HEK293T (cell line): Measurements from ENCODE around the gene ERC1.

Experiments used
- CTCF ChIA-PET: fragments of 350-600 bp; formaldehyde crosslinking; extraction: SDS; loops from one replicate; lab custom pipeline; 2021; ENCODE audit warnings: antibody characterized with exemption, inconsistent platforms; lab: Yijun Ruan, JAX
- POLR2A ChIA-PET: fragments of 350-600 bp; formaldehyde crosslinking; extraction: SDS; loops from one replicate; lab custom pipeline; 2020; ENCODE audit warnings: antibody characterized with exemption, inconsistent platforms; lab: Yijun Ruan, JAX
- DNase-seq: peaks from one replicate; pipeline ENCODE4 v3.0.0; 2012; ENCODE audit warnings: mixed read lengths; ENCODE audit errors: extremely low spot score
- ARNT ChIP-seq: fragments of 450-650 bp; IDR thresholded peaks from 2 replicates; pipeline ENCODE4 v1.6.1; 2017; ENCODE audit warnings: mild to moderate bottlenecking
- BHLHE40 ChIP-seq: fragments of 450-650 bp; IDR thresholded peaks from 2 replicates; pipeline ENCODE4 v1.6.1; 2016; ENCODE audit warnings: mild to moderate bottlenecking, moderate library complexity, borderline replicate concordance
- CTBP1 ChIP-seq: fragments of 450-650 bp; IDR thresholded peaks from 2 replicates; pipeline ENCODE4 v1.6.1; 2016; ENCODE audit warnings: borderline replicate concordance
- ELF4 ChIP-seq: fragments of 450-650 bp; IDR thresholded peaks from 2 replicates; pipeline ENCODE4 v1.6.1; 2017; ENCODE audit warnings: antibody characterized with exemption
- FOXA1 ChIP-seq: fragments of 450-650 bp; IDR thresholded peaks from 2 replicates; pipeline ENCODE4 v1.6.1; 2016; ENCODE audit warnings: mild to moderate bottlenecking
- FOXK2 ChIP-seq: fragments of 450-650 bp; IDR thresholded peaks from 2 replicates; pipeline ENCODE4 v1.6.1; 2016; ENCODE audit warnings: mild to moderate bottlenecking
- FOXM1 ChIP-seq: fragments of 450-650 bp; IDR thresholded peaks from 2 replicates; pipeline ENCODE4 v1.6.1; 2017; ENCODE audit warnings: mild to moderate bottlenecking, borderline replicate concordance
- HDGF ChIP-seq: fragments of 450-650 bp; IDR thresholded peaks from 2 replicates; pipeline ENCODE4 v1.6.1; 2017; ENCODE audit warnings: antibody characterized with exemption, borderline replicate concordance
- L3MBTL2 ChIP-seq: fragments of 450-650 bp; conservative IDR thresholded peaks from 2 replicates; pipeline ENCODE4 v1.6.1; 2016; ENCODE audit warnings: mild to moderate bottlenecking
- LEF1 ChIP-seq: fragments of 450-650 bp; IDR thresholded peaks from 2 replicates; pipeline ENCODE4 v1.6.1; 2017; ENCODE audit warnings: mild to moderate bottlenecking, borderline replicate concordance
- NFRKB ChIP-seq: fragments of 450-650 bp; IDR thresholded peaks from 2 replicates; pipeline ENCODE4 v1.6.1; 2016; ENCODE audit warnings: mild to moderate bottlenecking, moderate library complexity
- SP1 ChIP-seq: fragments of 450-650 bp; IDR thresholded peaks from 2 replicates; pipeline ENCODE4 v1.6.1; 2017
- SUZ12 ChIP-seq: fragments of 450-650 bp; IDR thresholded peaks from 2 replicates; pipeline ENCODE4 v1.6.1; 2016; ENCODE audit warnings: mild to moderate bottlenecking
- TARDBP ChIP-seq: fragments of 450-650 bp; IDR thresholded peaks from 2 replicates; pipeline ENCODE4 v1.6.1; 2016
- ZNF384 ChIP-seq: fragments of 450-650 bp; IDR thresholded peaks from 2 replicates; pipeline ENCODE4 v1.6.1; 2016
- TF ChIP-seq, protein P1 (sequence below): fragments of 450-650 bp; IDR thresholded peaks from 2 replicates; pipeline ENCODE4 v1.6.1; 2016

ERC1 gene

DNA sequence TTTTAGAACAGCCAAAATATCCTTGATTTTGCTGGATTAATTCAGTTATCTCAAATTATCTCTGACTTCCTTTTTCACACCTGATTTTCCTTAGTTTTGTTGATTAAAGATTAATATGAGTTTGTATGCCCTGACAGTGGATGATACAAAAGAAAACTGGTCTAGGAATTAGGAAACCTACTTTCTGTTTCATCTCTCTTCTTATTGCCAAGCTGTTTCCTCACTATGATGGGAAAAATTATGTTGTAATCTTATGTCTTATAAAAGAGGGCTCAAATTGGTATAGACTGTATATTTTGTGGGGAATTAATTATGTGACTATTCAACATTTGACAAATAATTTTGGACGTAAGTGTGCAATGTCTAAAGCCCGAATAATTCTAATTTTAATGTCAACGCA lies 331.8 kb downstream of the ERC1 start:
- no peak for DNase-seq
- POLR2A ChIA-PET = no interaction called here
- TF ChIP-seq ELF4 (no peak), CTBP1 (no peak), LEF1 (no peak), SP1 (no peak), HDGF (no peak), FOXA1 (no peak)
- CTCF ChIA-PET = no interaction called here

DNA sequence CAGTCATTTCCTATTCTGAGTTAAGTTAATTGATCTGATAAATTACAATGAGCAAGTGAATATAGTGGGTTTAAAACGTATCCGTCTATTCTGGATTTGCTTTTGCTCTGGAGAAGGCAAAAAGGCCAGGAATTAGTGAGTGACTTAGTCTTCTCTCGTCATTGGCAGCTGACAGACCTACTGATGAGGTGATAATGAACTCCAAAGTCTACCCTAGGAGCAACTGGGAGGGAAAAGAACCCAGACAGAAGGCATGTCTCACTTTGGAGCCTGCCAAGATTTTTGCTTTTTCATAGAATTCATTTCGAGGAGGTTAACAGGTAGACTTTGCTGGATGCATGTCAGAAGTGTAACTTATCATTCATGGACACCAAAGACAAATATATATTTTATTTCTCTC lies 333.1 kb downstream of the ERC1 start:
- CTCF ChIA-PET = interaction anchor here (0.6 kb wide), 1 partner anchor 350 kb away, joined by 4 read pairs; no protein-coding TSS in a partner anchor
- POLR2A ChIA-PET = no interaction called here
- no peak for TF ChIP-seq ELF4
- TF ChIP-seq ZNF384 = no peak
- no peak for TF ChIP-seq L3MBTL2
- TF ChIP-seq TARDBP = no peak
- TF ChIP-seq CTBP1 = no peak
- TF ChIP-seq BHLHE40 = no peak
- TF ChIP-seq ARNT = no peak
- TF ChIP-seq HDGF = no peak
- TF ChIP-seq FOXM1 = no peak
- TF ChIP-seq SUZ12 = no peak
- no peak for TF ChIP-seq FOXK2
- no peak for TF ChIP-seq FOXA1
- no peak for TF ChIP-seq LEF1
- TF ChIP-seq NFRKB = no peak
- TF ChIP-seq, protein P1, sequence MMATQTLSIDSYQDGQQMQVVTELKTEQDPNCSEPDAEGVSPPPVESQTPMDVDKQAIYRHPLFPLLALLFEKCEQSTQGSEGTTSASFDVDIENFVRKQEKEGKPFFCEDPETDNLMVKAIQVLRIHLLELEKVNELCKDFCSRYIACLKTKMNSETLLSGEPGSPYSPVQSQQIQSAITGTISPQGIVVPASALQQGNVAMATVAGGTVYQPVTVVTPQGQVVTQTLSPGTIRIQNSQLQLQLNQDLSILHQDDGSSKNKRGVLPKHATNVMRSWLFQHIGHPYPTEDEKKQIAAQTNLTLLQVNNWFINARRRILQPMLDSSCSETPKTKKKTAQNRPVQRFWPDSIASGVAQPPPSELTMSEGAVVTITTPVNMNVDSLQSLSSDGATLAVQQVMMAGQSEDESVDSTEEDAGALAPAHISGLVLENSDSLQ = no peak
- TF ChIP-seq SP1 = no peak
- no peak for DNase-seq

DNA sequence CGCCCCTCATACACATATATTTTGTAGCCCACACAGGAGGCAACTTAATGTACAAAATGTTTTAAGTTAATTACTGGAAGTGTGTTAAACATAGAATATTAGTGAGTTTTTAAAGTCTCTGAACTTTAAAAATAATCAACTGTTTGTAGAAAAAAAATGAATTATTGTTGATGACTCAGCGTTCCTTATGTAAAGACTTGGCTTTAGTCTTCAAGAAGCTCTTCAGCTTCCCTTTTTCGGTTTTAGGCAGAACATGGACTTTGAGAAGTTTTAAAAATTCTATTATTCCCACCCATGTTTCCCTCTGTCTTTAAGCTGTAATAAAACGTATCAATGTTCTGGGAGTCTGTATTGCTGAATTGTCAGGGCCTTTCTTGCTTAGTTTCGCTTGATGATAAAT lies 333.9 kb downstream of the ERC1 start:
- TF ChIP-seq TARDBP (no peak), BHLHE40 (no peak), FOXM1 (no peak), SP1 (no peak), L3MBTL2 (no peak), LEF1 (no peak), ELF4 (no peak), ARNT (no peak), SUZ12 (no peak), CTBP1 (no peak), FOXK2 (no peak)
- TF ChIP-seq, protein P1 = no peak
- DNase-seq = no peak
- POLR2A ChIA-PET = no interaction called here
- CTCF ChIA-PET = no interaction called here

DNA sequence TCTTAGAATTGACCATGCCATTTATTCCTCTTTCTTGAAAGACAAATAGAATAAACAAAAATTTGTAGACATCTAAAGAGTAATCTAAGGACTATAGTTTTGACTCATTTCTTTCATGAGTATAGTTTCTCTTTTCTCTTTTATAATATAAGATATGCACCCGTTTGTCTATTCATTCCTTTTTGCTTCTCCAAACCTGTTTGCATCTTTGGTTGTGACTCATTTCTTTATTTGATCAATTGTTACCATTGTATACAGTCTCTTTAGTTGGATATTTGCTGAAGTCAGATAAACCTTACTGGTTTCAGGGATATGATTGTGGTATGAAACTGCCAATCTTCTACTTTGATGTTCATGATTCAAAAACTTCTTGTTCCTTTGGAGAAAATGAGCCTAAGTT lies 334.6 kb downstream of the ERC1 start:
- TF ChIP-seq FOXA1 (no peak), SUZ12 (no peak), BHLHE40 (no peak), LEF1 (no peak), ZNF384 (no peak), CTBP1 (no peak), NFRKB (no peak), ELF4 (no peak), FOXK2 (no peak), HDGF (no peak), L3MBTL2 (no peak), SP1 (no peak), TARDBP (no peak), FOXM1 (no peak), ARNT (no peak)
- TF ChIP-seq, protein P1 = no peak
- no peak for DNase-seq
- POLR2A ChIA-PET = no interaction called here
- CTCF ChIA-PET = no interaction called here

DNA sequence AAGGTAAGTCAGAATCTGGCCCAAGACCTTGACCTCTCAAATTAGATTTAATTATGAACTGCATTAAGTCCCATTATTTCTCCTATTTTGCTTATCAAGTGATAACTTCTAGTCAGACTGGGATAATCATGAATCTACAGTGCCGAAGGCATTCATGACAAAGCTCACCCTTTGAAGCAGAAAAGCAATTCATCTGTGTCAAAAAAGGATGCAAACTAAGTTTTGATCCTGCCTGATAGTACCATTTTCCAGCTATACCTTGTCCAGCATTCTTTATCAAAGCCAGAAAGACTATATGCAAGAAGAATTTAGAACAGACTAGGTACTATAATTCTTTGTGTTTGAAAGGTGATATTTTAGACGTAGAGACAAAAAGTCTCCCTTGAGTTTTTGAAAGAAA lies 335.2 kb downstream of the ERC1 start:
- POLR2A ChIA-PET = no interaction called here
- TF ChIP-seq FOXA1 (no peak), L3MBTL2 (no peak), ZNF384 (no peak), ARNT (no peak), FOXK2 (no peak), LEF1 (no peak), CTBP1 (no peak), SUZ12 (no peak), BHLHE40 (no peak), ELF4 (no peak)
- TF ChIP-seq, protein P1 = no peak
- no peak for DNase-seq
- CTCF ChIA-PET = no interaction called here

DNA sequence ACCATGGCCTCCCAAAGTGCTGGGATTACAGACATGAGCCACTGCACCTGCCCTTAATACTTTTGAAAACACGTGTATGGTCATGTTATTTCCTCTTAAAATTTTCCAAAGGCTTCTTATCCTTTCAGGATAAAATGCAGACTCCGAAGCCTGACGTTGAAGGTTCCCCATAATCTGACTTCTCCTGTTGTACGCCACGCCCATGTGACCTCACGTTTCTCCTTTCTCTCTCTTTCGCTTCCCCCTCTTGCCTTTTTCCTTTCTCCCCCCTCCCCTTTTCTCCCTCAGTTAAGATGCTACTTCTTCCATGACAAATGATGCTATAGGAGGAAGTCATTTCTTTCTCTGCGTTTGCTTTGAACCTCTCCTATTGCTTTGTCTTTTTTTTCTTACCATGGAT lies 337.4 kb downstream of the ERC1 start:
- ChIA-PET POLR2A (no interaction called here), CTCF (no interaction called here)
- DNase-seq = no peak

More for the DNA sequence above, 337.4 kb downstream of the ERC1 start:
- TF ChIP-seq SUZ12 = no peak
- TF ChIP-seq LEF1 = no peak
- no peak for TF ChIP-seq L3MBTL2
- no peak for TF ChIP-seq BHLHE40
- no peak for TF ChIP-seq ARNT
- TF ChIP-seq FOXK2 = no peak
